Measurements from ENCODE around the gene JAML. TPM values are rescaled to one million over a fixed set of nuclear protein-coding genes. Genes with fewer than 3 reads are reported as not detected.

Gene JAML
- total RNA-seq, 2 donors from 2014 or later: 125 to 239 TPM

- ATAC-seq: no peak
- DNase-seq (ENCODE audit: low spot score in 2 of 2): no peak
- Mint-ChIP-seq H3K36me3 (peaks cover 56 to 69% of the 10 kb centered on the region in 2 donors), H3K27ac (peak overlapping the region in 1 of 2 donors; percentile 58), H3K9me3 (no peaks in the 10 kb centered on the region)
Measured at GRCh38 chr11:118212131-118212725, 12.6 kb downstream of the JAML start.

- DNase-seq (ENCODE audit: low spot score in 2 of 2) (no peak), ATAC-seq (no peak)
- peaks cover 56 to 82% of the 10 kb centered on the region in 2 donors for H3K36me3 Mint-ChIP-seq
- peaks cover 0 to 3% of the 10 kb centered on the region in 2 donors for H3K9me3 Mint-ChIP-seq
- peak overlapping the region in 1 of 2 donors; percentile 11 for H3K27ac Mint-ChIP-seq
Measured at GRCh38 chr11:118211006-118211405, 13.8 kb downstream of the JAML start.

- no peak for DNase-seq (ENCODE audit: low spot score in 2 of 2)
- H3K9me3 Mint-ChIP-seq: peaks cover 0 to 4% of the 10 kb centered on the region in 2 donors
- H3K36me3 Mint-ChIP-seq: peaks cover 56 to 87% of the 10 kb centered on the region in 2 donors
- H3K27ac Mint-ChIP-seq: peak overlapping the region; percentile 11 to 85
- no peak for ATAC-seq
Measured at GRCh38 chr11:118210323-118210722, 14.5 kb downstream of the JAML start.

- Mint-ChIP-seq H3K9me3 (peaks cover 0 to 4% of the 10 kb centered on the region in 2 donors), H3K27ac (peak overlapping the region in 1 of 2 donors; percentile 80), H3K36me3 (peaks cover 50 to 77% of the 10 kb centered on the region in 2 donors)
- no peak for DNase-seq (ENCODE audit: low spot score in 2 of 2)
- ATAC-seq: peak in 1 of 2 donors; percentile 78
Measured at GRCh38 chr11:118209033-118209432, 15.8 kb downstream of the JAML start.

- ATAC-seq (peak; percentile 62 to 77), DNase-seq (ENCODE audit: low spot score in 2 of 2) (no peak)
- Mint-ChIP-seq H3K36me3 (peaks cover 30 to 58% of the 10 kb centered on the region in 2 donors), H3K27ac (peak overlapping the region in 1 of 2 donors; percentile 96), H3K9me3 (peaks cover 0 to 4% of the 10 kb centered on the region in 2 donors)
Measured at GRCh38 chr11:118207079-118207478, 17.7 kb downstream of the JAML start.

GRCh38 chr11:118206391-118207031 is 18.3 kb downstream of the JAML start:
- peaks cover 24 to 52% of the 10 kb centered on the region in 2 donors for H3K36me3 Mint-ChIP-seq
- peaks cover 0 to 4% of the 10 kb centered on the region in 2 donors for H3K9me3 Mint-ChIP-seq
- ATAC-seq (no peak), DNase-seq (ENCODE audit: low spot score in 2 of 2) (no peak)
- H3K27ac Mint-ChIP-seq: peak overlapping the region in 1 of 2 donors; percentile 96

GRCh38 chr11:118205606-118206378 is 19.0 kb downstream of the JAML start:
- DNase-seq (ENCODE audit: low spot score in 2 of 2) (no peak), ATAC-seq (no peak)
- H3K36me3 Mint-ChIP-seq: peaks cover 17 to 45% of the 10 kb centered on the region in 2 donors
- H3K9me3 Mint-ChIP-seq: peaks cover 0 to 4% of the 10 kb centered on the region in 2 donors
- peak overlapping the region in 1 of 2 donors; percentile 96 for H3K27ac Mint-ChIP-seq

GRCh38 chr11:118202599-118203422 is 22.0 kb downstream of the JAML start:
- Mint-ChIP-seq H3K36me3 (peaks cover 10 to 39% of the 10 kb centered on the region in 2 donors), H3K9me3 (peaks cover 0 to 4% of the 10 kb centered on the region in 2 donors), H3K27ac (no peak overlapping the region)
- DNase-seq (ENCODE audit: low spot score in 2 of 2) (peak in 1 of 2 donors; percentile 70), ATAC-seq (peak; percentile 50 to 56)

- Mint-ChIP-seq H3K27ac (no peak overlapping the region), H3K9me3 (peaks cover 0 to 4% of the 10 kb centered on the region in 2 donors), H3K36me3 (peaks cover 13 to 34% of the 10 kb centered on the region in 2 donors)
- DNase-seq (ENCODE audit: low spot score in 2 of 2) (no peak), ATAC-seq (no peak)
Measured at GRCh38 chr11:118201966-118202365, 22.8 kb downstream of the JAML start.

GRCh38 chr11:118200901-118201680 is 23.7 kb downstream of the JAML start:
- ATAC-seq: peak; percentile 73 to 85
- Mint-ChIP-seq H3K9me3 (peaks cover 0 to 1% of the 10 kb centered on the region in 2 donors), H3K36me3 (peaks cover 21 to 32% of the 10 kb centered on the region in 2 donors), H3K27ac (no peak overlapping the region)
- DNase-seq (ENCODE audit: low spot score in 2 of 2): no peak

GRCh38 chr11:118200497-118200896 is 24.3 kb downstream of the JAML start:
- H3K27ac Mint-ChIP-seq: no peak overlapping the region
- no peaks in the 10 kb centered on the region for H3K9me3 Mint-ChIP-seq
- peaks cover 21 to 26% of the 10 kb centered on the region in 2 donors for H3K36me3 Mint-ChIP-seq
- ATAC-seq (no peak), DNase-seq (ENCODE audit: low spot score in 2 of 2) (no peak)

GRCh38 chr11:118199135-118199534 is 25.7 kb downstream of the JAML start:
- ATAC-seq: no peak
- DNase-seq (ENCODE audit: low spot score in 2 of 2): no peak
- no peak overlapping the region for H3K27ac Mint-ChIP-seq
- no peaks in the 10 kb centered on the region for H3K9me3 Mint-ChIP-seq
- peaks cover 30 to 35% of the 10 kb centered on the region in 2 donors for H3K36me3 Mint-ChIP-seq

- peak; percentile 49 to 71 for ATAC-seq
- peak; percentile 76 to 84 for DNase-seq (ENCODE audit: low spot score in 2 of 2)
- Mint-ChIP-seq H3K9me3 (no peaks in the 10 kb centered on the region), H3K36me3 (peaks cover 37 to 43% of the 10 kb centered on the region in 2 donors), H3K27ac (peak overlapping the region in 1 of 2 donors; percentile 96)
Measured at GRCh38 chr11:118198370-118198769, 26.4 kb downstream of the JAML start.

- DNase-seq (ENCODE audit: low spot score in 2 of 2) (no peak), ATAC-seq (no peak)
- Mint-ChIP-seq H3K9me3 (peaks cover 0 to 7% of the 10 kb centered on the region in 2 donors), H3K36me3 (peaks cover 49 to 64% of the 10 kb centered on the region in 2 donors), H3K27ac (peak overlapping the region in 1 of 2 donors; percentile 34)
Measured at GRCh38 chr11:118194835-118195627, 29.8 kb downstream of the JAML start.
